Gastroesophageal sphincter (tissue), 3 donors: ENCODE measurements around the gene COPZ2.

Source experiments
- CTCF ChIP-seq, 4 experiments: fragments of 200-600 bp in 2 of 4; fragments of 450-650 bp in 2 of 4; sonication (generic) in 1 of 4; IDR thresholded peaks; one replicate each; pipeline ENCODE4 v1.5.1; 2017 to 2019; ENCODE audit warnings: antibody characterized with exemption in 4 of 4, mild to moderate bottlenecking in 2 of 4, moderate library complexity in 2 of 4
- EP300 ChIP-seq: sonication (generic); formaldehyde crosslinking; IDR thresholded peaks from one replicate; pipeline ENCODE4 v1.6.1; 2017; ENCODE audit warnings: antibody characterized with exemption, mild to moderate bottlenecking
- POLR2A ChIP-seq, 2 donors: fragments of 450-650 bp; IDR thresholded peaks; one replicate each; pipeline ENCODE4 v1.6.1; 2017; ENCODE audit warnings: antibody characterized with exemption in 2 of 2, mild to moderate bottlenecking in 2 of 2, moderate library complexity in 1 of 2
- POLR2AphosphoS5 ChIP-seq: sonication (generic); formaldehyde crosslinking; IDR thresholded peaks from one replicate; pipeline ENCODE4 v1.6.1; 2017; ENCODE audit warnings: antibody characterized with exemption

GRCh38 chr17:47993031-47993564, 44.5 kb downstream of the COPZ2 start:
- no peak for TF ChIP-seq POLR2AphosphoS5
- TF ChIP-seq POLR2A (IDR thresholded peaks at IDR 0.05) = no peak
- TF ChIP-seq EP300 = no peak
- TF ChIP-seq CTCF (IDR thresholded peaks at IDR 0.05) = no peak
